PC-3 (cell line): ENCODE data around the gene KLHL2. TPM values are rescaled to one million over a fixed set of nuclear protein-coding genes. Genes with fewer than 3 reads are reported as not detected.
A peak's percentile ranks its signal among the peaks of the same experiment; 100 is the strongest.

Experiments
- ATAC-seq: fragments of 200-7000 bp; cut with Tn5 transposase; 2 replicates; pipeline ENCODE4 v1.9.1; 2020; ENCODE audit warnings: mild to moderate bottlenecking, moderate library complexity
- BruUV-seq: library from RNA; stranded (reverse); fragments of 400-500 nt; replicated peaks from 2 replicates; lab custom pipeline; 2021; lab: Mats Ljungman, UMichigan
- CTCF ChIA-PET: fragments of 300-600 bp; sonication (Branson Sonifier 250); formaldehyde crosslinking; loops from one replicate; lab custom pipeline; 2022; ENCODE audit warnings: antibody characterized with exemption; lab: Charles Lee
- POLR2A ChIA-PET: fragments of 300-600 bp; sonication (Branson Sonifier 250); formaldehyde crosslinking; loops from one replicate; lab custom pipeline; 2022; ENCODE audit warnings: antibody characterized with exemption; ENCODE audit not compliant: unreplicated experiment; lab: Charles Lee
- DNase-seq: peaks from one replicate; pipeline ENCODE4 v3.0.0-alpha.2; 2015
- H2AFZ ChIP-seq: fragments of 300-600 bp; sonication (generic); 2 replicates; pipeline ENCODE4 v1.6.0; 2016; ENCODE audit warnings: antibody characterized with exemption, low read length
- H3F3A ChIP-seq: fragments of 300-600 bp; sonication (generic); one replicate; pipeline ENCODE4 v1.6.0; 2017; ENCODE audit warnings: antibody characterized with exemption, low read length, control low read depth, mild to moderate bottlenecking; ENCODE audit not compliant: unreplicated experiment
- H3K27ac ChIP-seq: fragments of 300-600 bp; sonication (generic); 2 replicates; pipeline ENCODE4 v1.5.1; 2016; ENCODE audit warnings: mild to moderate bottlenecking, low read length
- H3K27me3 ChIP-seq: fragments of 300-600 bp; sonication (generic); 2 replicates; pipeline ENCODE4 v1.6.1; 2016; ENCODE audit warnings: low read length, mixed read lengths
- H3K36me3 ChIP-seq: fragments of 300-600 bp; sonication (generic); 2 replicates; pipeline ENCODE4 v1.6.1; 2016; ENCODE audit warnings: low read depth, mixed run types, low read length, mixed read lengths
- H3K4me1 ChIP-seq: fragments of 300-600 bp; sonication (generic); 2 replicates; pipeline ENCODE4 v1.5.1; 2016; ENCODE audit warnings: low read length; ENCODE audit not compliant: insufficient read depth
- H3K4me2 ChIP-seq: fragments of 300-600 bp; sonication (generic); 2 replicates; pipeline ENCODE4 v1.6.0; 2016; ENCODE audit warnings: low read length
- H3K4me3 ChIP-seq: fragments of 300-600 bp; sonication (generic); 2 replicates; pipeline ENCODE4 v1.5.1; 2016; ENCODE audit warnings: mild to moderate bottlenecking, low read length, mixed read lengths
- H3K79me2 ChIP-seq: fragments of 300-600 bp; sonication (generic); 2 replicates; pipeline ENCODE4 v1.6.1; 2017; ENCODE audit warnings: low read length, mixed read lengths
- H3K9ac ChIP-seq: fragments of 300-600 bp; sonication (generic); 2 replicates; pipeline ENCODE4 v1.6.0; 2016; ENCODE audit warnings: mild to moderate bottlenecking, low read length
- H3K9me2 ChIP-seq: fragments of 300-600 bp; sonication (generic); replicated peaks from 2 replicates; pipeline ENCODE4 v1.6.1; 2016; ENCODE audit warnings: mixed run types, low read length, mixed read lengths
- H3K9me3 ChIP-seq: fragments of 300-600 bp; sonication (generic); 2 replicates; pipeline ENCODE4 v1.6.1; 2016; ENCODE audit warnings: low read length, mixed read lengths
- H4K20me1 ChIP-seq: fragments of 300-600 bp; sonication (generic); 2 replicates; pipeline ENCODE4 v1.6.1; 2016; ENCODE audit warnings: low read length, mixed read lengths
- CTCF ChIP-seq: fragments of 300-600 bp; sonication (generic); conservative IDR thresholded peaks from 2 replicates; pipeline ENCODE4 v1.5.1; 2017; ENCODE audit warnings: antibody characterized with exemption, low read depth, mild to moderate bottlenecking, low read length
- EZH2 ChIP-seq: fragments of 300-600 bp; sonication (generic); IDR thresholded peaks from one replicate; pipeline ENCODE4 v1.6.1; 2017; ENCODE audit warnings: antibody characterized with exemption, mild to moderate bottlenecking, low read length; ENCODE audit not compliant: unreplicated experiment
- EZH2phosphoT487 ChIP-seq: fragments of 300-600 bp; sonication (generic); IDR thresholded peaks from 2 replicates; pipeline ENCODE4 v1.6.1; 2018; ENCODE audit warnings: mild to moderate bottlenecking, antibody characterized with exemption, low read length, borderline replicate concordance
- intact Hi-C: fragments of 100-400 bp; cut with micrococcal nuclease; formaldehyde crosslinking; loops from 2 replicates; pipeline ENCODE4 v1.9.0; 2023
- total RNA-seq: library from RNA; depleted of rRNA; stranded (reverse); fragments of >200 nt; gene quantifications from 2 replicates; pipeline ENCODE4 v1.2.3, GENCODE V29; 2014

The KLHL2 gene
- total RNA-seq, 1 experiment from 2014 or later: 10.0 TPM

GRCh38 chr4:165326831-165327210 lies 119.5 kb downstream of the KLHL2 start:
- Histone ChIP-seq H3K79me2 (peaks cover 43% of the 10 kb centered on the region), H3K27me3 (no peaks in the 10 kb centered on the region), H3F3A (no peaks in the 10 kb centered on the region), H3K4me3 (peak overlapping the region; percentile 96), H3K36me3 (peaks cover 6% of the 10 kb centered on the region; the same call in 1 of the 2 replicates), H3K27ac (peak overlapping the region; percentile 73), H3K9me3 (no peaks in the 10 kb centered on the region), H3K4me2 (peak overlapping the region; percentile 98), H3K4me1 (peaks cover 17% of the 10 kb centered on the region), H3K9ac (peak overlapping the region; percentile 82), H4K20me1 (0 out of 2 replicates have a peak, but pooled peaks cover 7% of the 10 kb centered on the region), H2AFZ (peak overlapping the region; percentile 95), H3K9me2 (no peaks in the 10 kb centered on the region)
- CTCF ChIA-PET: interaction anchor here (1.4 to 1.6 kb wide), 2 partner anchors 196 to 214 kb away, joined by 5 to 6 read pairs; partner anchors contain the start of gene TMEM192
- intact Hi-C loops: loop anchor here (1.0 to 5.0 kb wide), 3 partner anchors 117 to 215 kb away; partner anchors contain the start of gene TMEM192
- BruUV-seq: TSS peak; percentile 88
- ATAC-seq: peak; percentile 8; the same call in 1 of the 2 replicates
- POLR2A ChIA-PET: interaction anchor here (0.5 kb wide), 1 partner anchor 230 kb away, joined by 9 read pairs; no protein-coding TSS in a partner anchor
- TF ChIP-seq EZH2phosphoT487: no peak
- DNase-seq: peak; percentile 14

DNA sequence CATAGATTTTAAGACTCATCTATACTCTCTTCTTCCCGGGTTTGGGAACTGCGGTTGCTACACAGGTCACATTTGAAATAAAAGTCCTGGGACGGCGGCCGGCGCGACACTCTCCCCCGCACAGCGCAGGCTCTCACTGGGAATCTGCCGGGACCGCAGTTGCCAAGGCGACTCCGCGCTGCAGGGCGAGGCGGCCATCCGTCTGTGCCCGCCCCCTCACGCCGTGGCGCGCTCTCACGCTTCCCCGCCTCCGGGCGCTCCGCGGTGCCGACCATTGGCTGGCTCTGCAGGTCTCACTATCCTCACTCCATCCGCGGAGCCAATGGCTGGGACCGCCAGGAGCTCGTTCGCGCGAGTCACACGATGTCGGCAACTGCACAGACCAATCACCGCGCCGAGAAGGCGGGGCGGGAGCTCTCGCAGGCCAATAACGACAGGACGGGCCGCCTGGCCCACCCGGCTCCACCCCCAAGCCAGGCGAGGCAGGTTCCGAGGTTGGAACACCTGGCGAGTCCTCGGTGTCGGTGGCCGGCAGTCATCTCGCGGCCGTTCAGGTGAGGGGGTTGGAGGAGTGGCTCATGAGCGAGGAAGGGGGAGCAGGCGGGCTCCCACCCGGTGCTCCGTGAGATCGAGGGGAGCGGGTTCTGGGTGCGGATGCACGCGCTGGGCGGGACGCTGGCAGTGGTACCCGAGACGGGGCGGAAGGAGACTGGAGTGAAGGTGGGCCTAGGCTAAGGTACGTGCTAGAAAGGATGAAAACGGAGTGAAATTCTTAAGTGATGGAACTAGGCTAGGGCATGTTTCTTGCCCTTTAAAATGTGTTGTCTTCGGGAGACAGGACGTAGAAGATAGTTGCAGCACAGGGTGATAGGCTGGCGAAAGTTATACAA lies 120.1 kb downstream of the KLHL2 start, which contains the start of gene MSMO1:
Gene MSMO1 (plus strand): TSS at position 459 of the 890 bp plus-strand sequence. CDS start 5,702 bp downstream, outside the sequence.
- H3K4me1 ChIP-seq: peaks cover 17% of the 10 kb centered on the region
- H3K9me3 ChIP-seq: no peaks in the 10 kb centered on the region
- peaks cover 6% of the 10 kb centered on the region; the same call in 1 of the 2 replicates for H3K36me3 ChIP-seq
- BruUV-seq: TSS peak; percentile 45
- no peaks in the 10 kb centered on the region for H3F3A ChIP-seq
- H3K27me3 ChIP-seq: no peaks in the 10 kb centered on the region
- DNase-seq (peak; percentile 98), ATAC-seq (peak; percentile 97)
- peak within 1 kb of the TSS; percentile 96 for H3K4me3 ChIP-seq
- peak within 1 kb of the TSS; percentile 98 for H3K4me2 ChIP-seq
- intact Hi-C loops: loop anchor here (1.0 to 5.0 kb wide), 3 partner anchors 117 to 215 kb away; partner anchors contain the start of gene TMEM192
- peaks cover 49% of the 10 kb centered on the region for H3K79me2 ChIP-seq
- H3K9me2 ChIP-seq: no peaks in the 10 kb centered on the region
- CTCF ChIA-PET: interaction anchor here (1.4 to 1.6 kb wide), 2 partner anchors 196 to 215 kb away, joined by 5 to 6 read pairs; partner anchors contain the start of gene TMEM192
- no peak for TF ChIP-seq CTCF
- no peak for TF ChIP-seq EZH2phosphoT487
- no peak for TF ChIP-seq EZH2
- H4K20me1 ChIP-seq: 0 out of 2 replicates have a peak, but pooled peaks cover 9% of the 10 kb centered on the region
- peak within 1 kb of the TSS; percentile 95 for H2AFZ ChIP-seq
- POLR2A ChIA-PET: interaction anchor here (0.5 to 0.6 kb wide), 2 partner anchors 15 to 89 kb away, joined by 3 to 12 read pairs; no protein-coding TSS in a partner anchor
- H3K9ac ChIP-seq: peak within 1 kb of the TSS; percentile 85
- H3K27ac ChIP-seq: peak within 1 kb of the TSS; percentile 73

- Histone ChIP-seq H3K4me3 (peak overlapping the region; percentile 96), H3F3A (no peaks in the 10 kb centered on the region), H3K9me3 (no peaks in the 10 kb centered on the region), H2AFZ (peak overlapping the region; percentile 73), H3K36me3 (peaks cover 9% of the 10 kb centered on the region; the same call in 1 of the 2 replicates), H3K9ac (peak overlapping the region; percentile 85), H3K4me1 (peaks cover 17% of the 10 kb centered on the region), H3K27me3 (no peaks in the 10 kb centered on the region), H3K9me2 (no peaks in the 10 kb centered on the region), H4K20me1 (0 out of 2 replicates have a peak, but pooled peaks cover 13% of the 10 kb centered on the region), H3K27ac (peak overlapping the region; percentile 54), H3K79me2 (peaks cover 55% of the 10 kb centered on the region), H3K4me2 (peak overlapping the region; percentile 83)
- DNase-seq (no peak), ATAC-seq (no peak)
- ChIA-PET POLR2A (interaction anchor here (0.8 kb wide), 1 partner anchor 21 kb away, joined by 3 read pairs; no protein-coding TSS in a partner anchor), CTCF (interaction anchor here (1.6 kb wide), 1 partner anchor 197 kb away, joined by 5 read pairs; no protein-coding TSS in a partner anchor)
- BruUV-seq: no TSS peak
- intact Hi-C loops: loop anchor here (5.0 kb wide), 2 partner anchors 196 to 216 kb away; partner anchors contain the start of gene TMEM192
- TF ChIP-seq EZH2phosphoT487: no peak
- no peak for TF ChIP-seq EZH2
- no peak for TF ChIP-seq CTCF
Observed at GRCh38 chr4:165328101-165328425, 120.7 kb downstream of the KLHL2 start.
